ENCODE data around the gene ANKK1.

DNA sequence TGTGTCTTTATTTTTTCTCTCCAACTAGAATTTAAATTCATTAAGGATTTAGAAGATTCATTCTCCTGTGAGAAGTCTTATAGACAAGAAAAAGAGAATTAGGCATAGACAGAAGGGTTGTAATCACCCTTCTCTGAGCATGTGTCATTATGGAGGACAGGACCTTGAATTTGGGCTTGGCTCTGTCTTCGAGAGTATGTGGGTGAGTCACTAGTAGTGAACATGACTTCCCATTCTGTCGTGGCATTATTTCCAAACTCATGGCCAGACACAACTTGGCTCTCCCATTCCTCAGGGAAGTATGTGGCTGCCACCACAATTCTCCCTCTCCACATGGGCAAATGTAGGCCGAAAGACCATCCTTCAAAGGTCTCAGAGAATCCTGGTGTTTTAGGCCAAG is 14.3 kb upstream of the ANKK1 start:
- TF ChIP-seq ZNF24 (tag by site-specific recombination; IDR thresholded peaks at IDR 0.05) (no peak), SP3 (tag by site-specific recombination; IDR thresholded peaks at IDR 0.05) (no peak), ZNF433 (tag by site-specific recombination; IDR thresholded peaks at IDR 0.05; ENCODE audit: low read depth) (no peak), ZNF624 (tag by site-specific recombination; IDR thresholded peaks at IDR 0.05) (no peak)
- TF ChIP-seq, protein P1, sequence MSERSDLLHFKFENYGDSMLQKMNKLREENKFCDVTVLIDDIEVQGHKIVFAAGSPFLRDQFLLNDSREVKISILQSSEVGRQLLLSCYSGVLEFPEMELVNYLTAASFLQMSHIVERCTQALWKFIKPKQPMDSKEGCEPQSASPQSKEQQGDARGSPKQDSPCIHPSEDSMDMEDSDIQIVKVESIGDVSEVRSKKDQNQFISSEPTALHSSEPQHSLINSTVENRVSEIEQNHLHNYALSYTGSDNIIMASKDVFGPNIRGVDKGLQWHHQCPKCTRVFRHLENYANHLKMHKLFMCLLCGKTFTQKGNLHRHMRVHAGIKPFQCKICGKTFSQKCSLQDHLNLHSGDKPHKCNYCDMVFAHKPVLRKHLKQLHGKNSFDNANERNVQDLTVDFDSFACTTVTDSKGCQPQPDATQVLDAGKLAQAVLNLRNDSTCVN (tag by site-specific recombination; optimal IDR thresholded peaks at IDR 0.05): no peak

Data from HEK293 (cell line).